Activated T-cell treated with anti-CD3 and anti-CD28 coated beads for 48 hours (primary cell): ENCODE results near the gene RGS3.

Experiments
- DNase-seq: peaks from one replicate; pipeline ENCODE4 v3.0.0-alpha.2; 2020; ENCODE audit warnings: low read depth

RGS3 gene

DNA sequence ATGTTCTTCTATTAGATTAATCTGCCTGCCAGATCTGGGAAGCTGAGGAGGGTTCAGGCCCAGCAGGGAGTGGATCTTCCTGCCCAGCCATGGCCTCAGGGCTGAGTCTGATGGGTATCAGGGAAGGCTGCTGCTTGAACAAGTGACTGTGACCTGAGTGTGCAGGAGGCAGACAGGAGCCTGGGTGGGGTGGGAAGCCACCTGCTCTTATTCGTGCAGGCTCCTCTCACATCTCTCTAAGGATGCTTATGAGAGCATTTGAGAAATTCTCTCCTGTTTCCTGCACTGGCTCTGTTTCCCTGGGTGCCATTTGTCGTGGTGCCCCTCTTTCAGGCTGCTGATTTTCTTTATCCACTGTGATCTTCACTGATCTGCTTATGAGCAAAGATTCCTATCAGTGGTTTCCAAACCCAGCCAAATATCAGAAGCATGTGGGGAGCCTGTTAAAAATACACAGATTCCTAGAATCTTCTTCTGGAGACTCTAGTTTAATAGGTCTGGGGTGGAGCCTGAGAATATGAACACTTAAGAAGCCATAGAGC is 2.1 kb downstream of the RGS3 start:
- DNase-seq = no peak

DNA sequence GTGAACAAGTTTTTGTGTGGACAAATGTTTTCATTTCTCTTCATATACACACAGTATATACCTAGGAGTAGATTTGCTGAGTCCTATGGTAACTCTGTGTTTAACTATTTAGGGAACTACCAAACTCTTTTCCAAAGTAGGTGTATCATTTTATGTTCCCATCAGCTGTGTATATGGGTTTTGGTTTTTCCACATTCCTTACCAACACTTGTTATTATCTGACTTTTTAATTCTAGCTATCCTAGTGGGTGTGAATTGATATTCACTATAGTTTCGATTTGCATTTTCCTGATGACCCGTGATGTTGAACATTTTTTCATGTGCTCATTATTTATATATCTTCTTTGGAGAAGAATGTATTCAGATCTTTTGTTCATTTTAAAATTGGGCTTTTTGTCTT is 3.7 kb downstream of the RGS3 start:
- DNase-seq = no peak

DNA sequence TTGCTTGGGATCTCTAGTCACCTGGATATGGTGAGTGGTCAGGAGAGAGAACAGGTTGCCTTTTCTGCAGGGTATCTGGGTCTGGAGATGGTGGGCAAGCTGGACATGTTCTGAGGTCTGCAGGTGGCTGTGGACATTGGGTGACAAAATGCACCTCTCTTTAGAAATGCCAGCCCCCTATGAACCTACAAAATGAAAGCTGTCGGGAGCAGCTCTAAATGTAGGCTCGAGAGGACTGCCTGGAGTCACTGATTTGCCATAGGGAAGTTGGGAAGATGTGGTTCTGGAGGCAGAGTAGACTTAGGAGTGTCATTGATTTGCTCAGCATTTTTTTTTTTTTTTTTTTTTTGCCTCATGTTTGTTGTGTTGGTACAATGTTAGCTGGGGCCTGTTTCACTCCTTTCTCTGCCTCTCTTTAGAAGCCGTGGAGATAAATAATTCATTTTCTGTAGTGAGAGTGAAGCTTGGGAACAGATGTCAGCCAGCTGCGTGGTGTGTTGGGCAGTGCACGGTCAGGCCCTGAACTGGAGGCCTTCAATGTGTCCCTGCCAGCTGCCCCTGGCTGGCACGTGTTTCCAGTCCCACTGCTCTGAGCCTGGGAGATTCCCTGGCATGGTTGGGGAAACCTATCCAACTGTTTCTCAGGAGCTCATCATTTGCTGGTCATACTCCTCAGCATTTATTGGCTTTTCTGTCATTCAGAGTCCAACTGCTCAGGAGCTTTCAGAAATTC is 5.4 kb downstream of the RGS3 start:
- DNase-seq = no peak

DNA sequence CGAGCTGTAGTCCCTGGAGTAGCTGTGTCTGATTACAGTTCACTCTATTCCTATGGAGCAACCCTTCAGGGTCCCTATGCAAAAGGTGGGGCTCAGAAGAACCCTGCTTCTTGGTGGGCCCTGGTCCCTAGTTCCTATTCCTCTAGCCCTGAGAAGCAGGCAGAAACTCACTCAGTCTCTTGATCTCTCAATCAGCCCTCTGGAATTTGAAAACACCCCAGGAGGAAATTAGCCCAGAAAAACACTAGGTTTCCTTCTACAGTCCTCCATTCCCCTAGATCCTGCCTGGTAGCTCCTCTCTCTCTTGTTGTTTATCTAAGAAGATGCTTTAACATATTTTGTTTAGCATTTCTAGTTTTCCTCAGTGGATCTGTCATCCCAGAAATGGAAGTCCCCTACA is 7.6 kb downstream of the RGS3 start:
- no peak for DNase-seq

DNA sequence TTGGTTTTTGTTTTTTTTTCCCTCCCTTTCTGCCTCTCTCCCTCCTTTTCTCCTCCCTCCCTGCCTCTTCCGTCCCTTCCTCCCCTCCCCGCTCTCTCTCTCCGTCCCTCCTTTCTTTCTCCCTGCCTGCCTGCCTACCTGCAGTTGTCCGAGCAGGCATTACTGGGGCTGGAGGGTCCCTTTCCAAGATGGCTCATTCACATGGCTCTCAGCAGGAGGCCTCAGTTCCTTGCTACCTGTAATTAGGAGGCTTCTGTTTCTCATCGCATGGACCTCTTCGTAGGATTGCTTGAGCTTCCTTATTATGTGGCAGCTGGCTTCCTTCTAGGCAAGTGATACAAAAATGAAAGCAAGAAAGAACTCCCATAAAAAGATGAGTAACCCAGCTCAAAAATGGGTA is 8.0 kb downstream of the RGS3 start:
- no peak for DNase-seq

DNA sequence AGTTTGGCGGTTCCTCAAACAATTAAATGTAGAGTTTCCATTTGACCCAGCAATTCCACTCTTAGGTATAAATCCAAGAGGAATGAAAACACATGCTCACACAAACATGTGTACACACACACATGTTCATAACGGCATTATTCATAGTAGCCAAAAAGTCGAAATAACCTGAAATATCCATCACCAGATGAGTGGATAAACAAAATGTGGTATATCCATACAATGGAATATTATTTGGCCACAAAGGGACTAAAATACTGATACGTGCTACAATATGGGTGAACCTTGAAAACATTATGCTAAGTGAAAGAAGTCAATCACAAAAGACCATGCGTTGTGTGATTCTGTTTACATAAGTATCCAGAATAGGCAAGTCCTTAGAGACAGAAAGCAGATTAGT is 8.7 kb downstream of the RGS3 start:
- no peak for DNase-seq

DNA sequence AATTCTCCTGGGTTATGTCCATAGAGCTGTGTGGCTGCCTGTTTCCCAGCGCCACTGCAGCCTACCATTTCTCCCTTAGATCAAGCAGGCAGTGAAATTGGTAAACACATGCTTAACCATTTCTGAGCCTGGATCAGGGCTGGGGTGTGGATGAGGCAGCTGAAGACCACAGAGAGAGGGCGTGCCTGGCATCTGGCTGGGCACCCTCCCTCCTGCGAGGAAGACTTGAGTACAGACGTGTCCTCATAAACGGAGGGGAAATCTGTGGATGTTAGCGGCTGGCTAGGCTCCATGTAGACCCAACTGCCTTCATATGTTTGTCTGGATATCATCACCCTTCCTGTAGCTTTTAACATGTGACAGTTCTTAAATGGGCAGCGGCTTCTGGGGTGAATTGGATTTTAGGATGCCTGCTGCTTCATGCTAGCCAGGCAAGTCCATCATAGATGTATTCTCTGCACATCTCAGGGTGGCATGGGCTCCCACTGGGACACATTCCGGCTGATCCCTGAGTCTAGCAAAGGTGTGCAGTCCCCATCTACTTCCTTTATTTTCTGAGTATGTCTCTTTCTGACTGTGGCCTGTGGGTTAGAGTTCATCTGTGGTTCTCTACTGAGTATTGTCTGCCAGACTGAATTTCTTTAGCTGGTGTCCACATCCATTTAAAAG is 11.0 kb downstream of the RGS3 start:
- no peak for DNase-seq

DNA sequence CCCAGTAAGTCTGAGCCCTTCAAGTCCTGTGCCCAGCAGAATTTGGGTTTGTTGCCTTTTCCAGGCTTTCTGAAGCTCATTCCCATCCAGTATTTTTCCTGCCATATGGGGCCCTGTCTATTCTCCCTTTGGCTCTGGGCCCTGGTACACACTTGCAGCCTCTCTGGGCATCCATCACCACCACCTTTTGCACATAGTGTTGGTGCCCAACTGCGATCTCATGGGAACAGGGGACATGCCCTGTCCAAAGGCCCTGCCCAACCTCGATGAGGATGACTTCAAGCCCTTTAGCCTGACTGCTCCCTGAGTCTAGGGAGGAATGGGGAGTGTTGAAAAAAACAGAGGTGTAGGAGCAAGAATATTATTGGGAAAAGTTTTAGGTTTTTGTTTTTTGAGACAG is 11.5 kb downstream of the RGS3 start:
- no peak for DNase-seq

DNA sequence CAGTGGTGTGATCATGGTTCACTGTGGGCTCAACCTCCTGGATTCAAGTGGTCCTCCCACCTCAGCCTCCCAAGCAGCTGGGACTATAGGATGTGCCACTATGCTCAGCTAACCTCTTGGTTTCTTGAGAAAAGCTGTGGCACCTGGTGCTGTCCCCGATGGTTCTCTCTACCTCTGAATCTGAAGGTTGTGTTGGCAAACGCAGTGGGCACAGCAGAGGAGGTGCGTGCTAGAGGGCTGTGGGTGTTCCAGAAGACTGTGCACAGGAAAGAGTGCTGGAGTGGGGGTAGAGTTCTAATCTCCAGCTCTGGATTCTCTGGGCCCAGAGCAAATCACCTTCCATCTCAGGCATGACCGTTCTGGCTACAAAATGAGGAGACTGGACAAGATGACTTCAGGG is 12.5 kb downstream of the RGS3 start:
- DNase-seq = no peak

DNA sequence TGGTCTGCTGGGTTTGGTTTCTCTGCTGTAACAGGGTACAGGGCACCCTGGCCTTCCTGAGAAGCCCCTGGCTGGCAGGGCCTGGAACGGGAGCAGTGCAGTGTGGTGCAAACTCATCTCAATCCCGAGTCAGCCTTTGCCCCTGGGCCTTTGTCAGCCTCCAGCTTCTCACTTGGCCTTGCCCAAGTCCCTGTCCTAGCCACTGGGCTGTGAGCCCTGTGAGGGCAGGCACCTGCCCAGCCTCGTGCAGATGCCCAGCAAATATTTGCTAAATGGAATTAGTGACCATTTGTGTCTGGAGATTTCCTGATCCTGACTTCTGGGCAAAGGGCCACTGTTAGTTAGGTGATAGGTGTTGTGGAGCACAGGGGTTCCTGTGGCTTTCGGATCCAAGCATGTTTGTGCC is 13.0 kb downstream of the RGS3 start:
- no peak for DNase-seq

DNA sequence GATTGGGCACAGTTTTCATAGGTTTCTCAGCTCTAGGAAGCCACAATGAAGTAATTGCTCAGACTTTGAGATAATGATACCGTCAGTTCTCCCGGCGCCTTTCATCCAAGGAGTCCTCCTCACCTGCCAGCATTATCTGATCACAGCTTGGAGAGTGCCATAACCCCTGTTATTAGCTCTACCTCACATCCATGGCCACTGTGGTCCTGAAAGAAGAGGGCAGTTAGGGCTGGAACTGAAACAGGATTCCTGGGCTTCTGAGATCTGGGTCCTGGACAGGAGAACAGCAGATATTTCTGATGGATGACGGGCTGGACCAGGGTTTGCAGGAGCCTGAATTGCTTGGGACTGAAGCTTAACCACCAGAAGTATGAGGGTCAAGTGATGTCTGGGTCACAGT is 13.5 kb downstream of the RGS3 start:
- no peak for DNase-seq

DNA sequence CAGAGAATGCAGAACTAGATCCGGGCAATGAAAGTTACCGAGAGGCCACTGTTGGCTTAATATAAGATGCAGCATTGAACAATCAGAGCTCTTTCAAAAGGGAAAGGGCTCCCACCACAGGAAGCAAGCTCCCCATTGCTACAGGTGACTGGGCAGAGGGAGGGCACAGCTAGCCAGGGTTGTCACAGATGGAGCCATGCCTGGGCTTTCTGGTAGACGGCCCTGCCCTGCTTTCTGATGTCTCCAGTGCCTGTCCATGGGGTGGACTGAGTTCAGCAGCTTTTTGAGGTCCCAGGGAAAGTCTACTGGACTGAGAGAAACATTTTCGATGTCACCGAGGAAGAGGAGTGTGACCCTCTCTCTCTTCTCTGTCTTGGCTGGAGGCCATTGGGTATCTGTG is 14.1 kb downstream of the RGS3 start:
- no peak for DNase-seq

DNA sequence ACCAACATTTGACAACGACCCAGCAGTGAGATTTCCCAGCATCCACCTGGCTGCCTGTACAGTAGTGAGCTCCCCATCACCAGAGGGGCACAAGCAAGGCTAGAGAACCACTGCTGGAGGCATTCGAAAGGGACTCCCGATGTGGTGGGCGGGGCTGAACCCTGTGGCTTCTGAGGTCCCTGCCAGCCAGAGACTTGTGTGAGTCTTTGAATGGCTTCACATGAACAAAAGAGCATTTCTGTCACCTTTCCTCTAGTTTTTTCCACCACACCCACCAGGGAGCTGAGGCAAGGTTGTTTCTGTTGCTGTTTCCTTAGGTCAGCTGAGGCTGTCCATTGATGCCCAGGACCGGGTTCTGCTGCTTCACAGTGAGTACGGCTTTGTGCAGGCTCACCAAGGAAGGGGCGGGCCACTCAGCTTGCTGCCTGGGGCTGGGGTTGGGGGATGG is 15.7 kb downstream of the RGS3 start:
- peak; percentile 13 for DNase-seq

DNA sequence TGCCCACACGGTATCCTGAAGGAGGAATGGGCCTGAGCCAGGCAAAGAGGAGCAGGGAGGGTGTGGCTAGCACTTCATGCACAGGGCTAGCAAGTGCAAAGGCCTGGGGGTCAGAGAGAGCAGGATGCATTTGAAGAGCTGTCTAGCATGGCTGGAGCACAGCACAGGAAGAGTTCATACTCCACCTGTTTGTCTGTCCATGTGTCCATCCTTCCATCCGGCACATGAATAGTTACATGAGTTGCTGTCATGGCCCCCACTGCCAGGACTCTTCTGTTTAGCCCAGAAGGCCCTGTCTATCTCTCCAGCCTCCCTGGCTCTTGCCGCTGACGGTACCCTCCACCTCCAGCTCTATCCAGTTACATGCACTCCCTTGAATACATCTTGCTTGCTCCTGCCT is 17.1 kb downstream of the RGS3 start:
- no peak for DNase-seq

DNA sequence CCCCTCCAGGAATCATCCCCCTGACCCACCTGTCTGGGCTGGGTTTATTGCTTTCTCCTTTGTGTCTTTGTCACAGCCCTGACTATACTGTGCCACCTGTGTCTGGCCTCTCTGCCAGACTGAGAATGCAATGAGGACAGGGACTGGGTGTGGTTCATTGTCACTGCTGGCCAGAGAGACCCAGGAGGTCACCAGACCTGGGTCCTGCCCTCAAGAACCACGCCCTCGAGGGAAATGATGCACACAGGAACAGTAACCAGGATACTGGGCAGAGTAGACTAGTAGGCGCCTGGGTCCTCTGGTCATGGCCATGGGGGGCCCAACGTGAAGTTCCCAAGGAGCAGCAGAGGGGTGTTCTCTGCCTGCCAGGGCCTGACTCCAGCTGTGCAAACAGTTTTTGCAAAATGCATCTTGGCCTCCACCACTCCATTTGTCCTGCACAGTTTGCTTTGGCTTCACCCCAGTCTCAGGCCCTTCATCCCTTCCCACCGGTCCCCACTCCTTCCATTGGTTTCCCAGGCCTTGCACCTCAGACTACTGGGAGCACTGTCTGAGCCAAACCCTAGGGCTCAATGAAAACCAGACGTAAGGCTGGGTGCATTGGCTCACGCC is 17.8 kb downstream of the RGS3 start:
- DNase-seq = no peak

DNA sequence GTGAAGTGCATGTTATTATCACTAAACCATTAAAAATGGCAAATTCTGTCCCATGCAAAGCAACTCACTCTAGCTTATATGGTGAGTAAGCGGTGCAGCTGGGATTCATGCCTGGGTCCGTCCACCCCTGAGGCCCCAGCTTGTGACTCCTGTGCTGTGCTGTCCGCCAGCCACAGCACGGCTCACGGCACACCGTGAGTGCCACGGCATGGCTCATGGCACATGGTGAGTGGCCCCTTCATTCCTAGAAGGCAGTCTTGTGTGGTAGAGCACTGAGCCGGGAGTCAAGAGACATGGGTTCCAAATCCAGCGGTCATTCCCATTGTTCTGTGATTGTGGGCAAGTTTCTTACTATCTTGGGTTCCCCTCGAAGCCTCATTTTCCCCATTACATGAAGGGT is 18.8 kb downstream of the RGS3 start:
- no peak for DNase-seq

DNA sequence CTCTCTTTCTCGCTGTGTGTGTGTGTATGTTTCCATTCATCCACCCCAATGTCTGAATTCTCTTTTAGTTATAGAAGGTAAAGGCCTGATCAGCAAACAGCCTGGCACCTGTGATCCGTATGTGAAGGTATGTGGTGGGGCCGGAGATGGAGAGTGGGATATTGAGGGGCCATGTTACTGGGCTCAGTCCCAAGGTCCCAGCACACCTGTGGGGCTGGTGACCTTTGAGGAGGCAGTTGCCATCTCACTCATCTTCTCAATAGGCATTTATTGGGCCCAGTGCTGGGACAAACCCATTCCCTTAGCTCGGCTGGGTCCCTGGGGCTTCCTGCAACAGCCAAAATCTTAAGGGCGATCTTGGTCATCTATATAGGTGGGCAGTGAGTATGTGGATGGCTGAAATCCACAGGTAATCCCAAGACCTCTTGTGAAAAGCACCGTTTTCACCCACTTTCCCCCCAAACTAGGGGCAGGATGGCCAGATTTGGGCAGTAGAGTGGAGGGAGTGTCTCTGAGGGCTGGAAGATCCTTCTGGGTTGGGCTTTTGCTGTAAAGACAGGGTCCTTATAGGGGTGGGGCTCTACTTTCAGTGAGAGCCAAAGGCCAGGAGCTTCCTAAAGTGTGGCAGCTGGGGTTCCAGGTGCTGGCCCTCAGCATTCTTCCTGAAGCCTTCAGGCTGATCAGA is 19.6 kb downstream of the RGS3 start:
- no peak for DNase-seq

DNA sequence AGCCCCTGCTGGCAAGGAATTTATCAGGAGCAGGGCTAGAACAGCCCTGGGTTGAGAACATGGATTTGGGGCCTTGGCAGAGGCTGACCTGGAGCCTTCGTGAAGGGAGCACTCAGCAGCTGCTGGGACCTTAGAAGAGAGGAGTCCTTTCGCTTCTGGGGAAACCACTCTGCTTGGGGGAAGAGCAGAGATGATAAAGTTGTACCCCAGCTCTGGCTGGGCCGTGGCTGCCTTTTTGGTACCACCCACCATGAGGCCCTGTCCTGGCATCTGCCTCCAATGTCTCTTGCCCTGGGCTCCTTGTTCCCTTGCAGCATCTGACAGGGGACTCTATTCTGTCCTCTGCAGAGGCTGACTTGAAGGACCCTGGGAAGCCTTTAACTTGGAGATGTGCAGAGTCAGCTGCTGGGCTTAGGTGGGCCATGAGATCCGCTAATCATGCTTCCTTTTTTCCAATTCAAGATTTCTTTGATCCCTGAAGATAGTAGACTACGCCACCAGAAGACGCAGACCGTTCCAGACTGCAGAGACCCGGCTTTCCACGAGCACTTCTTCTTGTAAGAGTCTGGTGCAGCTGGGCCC is 20.2 kb downstream of the RGS3 start:
- no peak for DNase-seq

DNA sequence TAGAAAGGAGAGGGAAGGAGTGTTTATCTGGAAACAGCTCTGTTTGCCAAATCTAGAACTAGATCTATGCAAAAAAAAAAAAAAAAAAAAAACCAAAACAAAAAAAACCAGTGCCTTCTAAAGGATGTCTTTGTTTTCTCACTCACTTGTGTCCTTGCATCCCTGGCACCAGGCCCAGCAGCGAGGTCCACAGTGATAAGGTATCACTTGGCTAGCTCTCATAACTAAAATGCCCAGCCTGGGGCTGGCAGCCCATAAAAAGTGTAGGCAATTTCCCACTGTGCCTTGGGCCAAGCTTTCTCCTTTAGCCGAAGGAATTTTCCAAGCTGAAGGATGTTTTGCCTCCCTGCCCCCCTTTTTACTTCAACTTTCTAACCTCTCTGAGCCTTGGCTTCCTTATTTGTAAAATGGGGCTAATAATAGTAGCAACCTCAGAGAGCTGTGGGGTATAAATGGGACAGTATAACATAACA is 20.8 kb downstream of the RGS3 start:
- DNase-seq = no peak

DNA sequence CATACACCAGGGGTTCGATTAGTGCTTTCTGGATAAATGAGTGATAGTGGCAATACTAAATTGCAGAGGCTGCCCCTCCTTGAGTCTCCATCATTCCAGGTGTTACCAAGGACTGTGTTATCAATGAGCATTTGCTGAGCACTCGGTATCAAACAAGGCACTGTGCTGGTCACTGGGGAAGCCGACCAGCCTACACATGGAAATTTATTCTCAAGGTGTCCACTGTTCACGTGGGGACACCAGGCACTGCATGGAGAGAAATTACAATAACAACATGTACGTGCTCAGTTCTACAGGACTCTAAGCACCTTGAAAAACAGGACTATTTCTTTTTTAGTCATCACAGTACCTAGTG is 22.2 kb downstream of the RGS3 start:
- DNase-seq = no peak

DNA sequence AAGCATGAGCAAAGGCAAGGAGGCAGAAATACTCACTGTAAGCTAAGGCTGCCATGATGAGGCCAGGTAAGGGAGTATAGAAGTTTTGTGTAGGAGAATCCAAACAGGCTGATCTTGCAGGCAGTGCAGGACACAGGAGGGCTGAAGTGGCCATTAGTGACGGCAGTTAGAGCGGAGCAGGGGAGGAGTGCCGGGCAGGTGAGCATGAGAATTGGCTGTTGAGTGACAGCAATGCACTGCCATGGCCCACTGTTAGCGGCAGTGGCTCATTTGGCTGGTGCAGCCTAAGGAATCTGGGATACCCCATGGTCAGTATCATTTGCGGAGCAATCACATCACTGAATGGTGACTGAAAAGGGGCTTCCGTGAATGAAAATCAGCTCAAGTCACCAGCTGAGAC is 22.8 kb downstream of the RGS3 start:
- DNase-seq = no peak

DNA sequence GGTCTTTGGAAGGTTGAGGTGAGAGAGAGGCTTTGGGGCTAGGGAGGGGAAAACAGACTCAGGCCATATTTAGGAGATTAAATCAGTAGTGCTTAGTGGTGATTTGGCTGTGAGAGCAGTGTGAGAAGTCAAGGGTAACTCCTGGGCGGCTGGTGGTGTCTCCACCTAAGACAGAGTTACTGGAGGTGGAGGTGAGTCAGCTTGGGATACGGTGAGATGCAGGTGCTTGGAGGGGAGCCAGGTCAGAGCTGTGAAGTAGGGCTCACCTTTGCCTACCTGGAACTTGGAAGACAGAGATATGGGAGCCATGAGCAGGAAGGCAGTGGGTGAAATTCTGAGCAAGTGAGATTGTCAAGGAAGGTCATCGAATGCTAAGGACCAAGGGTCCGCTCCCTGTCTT is 24.5 kb downstream of the RGS3 start:
- DNase-seq = no peak
